Stomach smooth muscle (tissue), 2 donors: ENCODE measurements around the gene FA2H.
A peak's percentile ranks its signal among the peaks of the same experiment; 100 is the strongest.

ENCODE experiments used
- H3K27ac ChIP-seq: one replicate; pipeline ENCODE4 v1.7.0; 2013; ENCODE audit warnings: mild to moderate bottlenecking, low read length, inconsistent platforms
- H3K27me3 ChIP-seq, 2 donors: one replicate each; pipeline ENCODE4 v1.7.0; 2013; ENCODE audit warnings: low read length in 2 of 2; ENCODE audit not compliant: insufficient read depth in 2 of 2, control insufficient read depth in 1 of 2
- H3K36me3 ChIP-seq, 2 donors: one replicate each; pipeline ENCODE4 v1.7.0; 2013; ENCODE audit warnings: low read length in 2 of 2; ENCODE audit not compliant: control insufficient read depth in 2 of 2, insufficient read depth in 2 of 2
- H3K4me1 ChIP-seq: one replicate; pipeline ENCODE4 v1.7.0; 2013; ENCODE audit warnings: low read length; ENCODE audit not compliant: control insufficient read depth, insufficient read depth
- H3K4me3 ChIP-seq, 2 donors: one replicate each; pipeline ENCODE4 v1.7.0; 2013; ENCODE audit warnings: low read length in 2 of 2
- H3K9ac ChIP-seq, 2 donors: one replicate each; pipeline ENCODE4 v1.7.0; 2013; ENCODE audit warnings: low read length in 2 of 2, mild to moderate bottlenecking in 1 of 2
- H3K9me3 ChIP-seq, 2 donors: one replicate each; pipeline ENCODE4 v1.7.0; 2013; ENCODE audit warnings: low read length in 2 of 2; ENCODE audit not compliant: control insufficient read depth in 2 of 2
- donor health status: healthy.
- donor health status: Pancreatic carcinoma.

FA2H gene

DNA sequence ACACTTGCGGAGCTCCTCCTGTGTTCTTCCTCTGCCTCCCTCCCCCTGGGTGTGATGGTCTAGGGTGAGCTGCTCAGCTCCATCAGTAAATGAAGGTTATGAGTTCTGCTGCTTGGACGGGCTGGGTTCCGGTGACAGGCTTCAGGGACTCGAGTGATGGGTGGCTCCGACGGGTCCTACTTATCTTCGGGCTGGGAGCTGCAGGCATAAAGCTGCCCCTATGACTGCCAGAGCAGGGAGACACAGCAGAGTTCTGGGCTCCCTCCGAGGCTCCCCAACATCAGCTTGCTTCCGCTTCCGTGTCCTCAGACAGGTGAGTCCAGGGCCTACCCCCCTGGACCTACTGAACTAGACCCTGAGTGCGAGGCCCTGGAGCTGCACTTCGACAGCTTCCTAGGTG, 62.7 kb downstream of the FA2H start:
- H3K27ac ChIP-seq = no peak overlapping the region
- H3K27me3 ChIP-seq = no peaks in the 10 kb centered on the region
- no peak overlapping the region for H3K4me3 ChIP-seq
- H3K9me3 ChIP-seq = no peaks in the 10 kb centered on the region
- H3K36me3 ChIP-seq = no peaks in the 10 kb centered on the region
- H3K9ac ChIP-seq = no peak overlapping the region
- peaks cover 2% of the 10 kb centered on the region for H3K4me1 ChIP-seq

- no peak overlapping the region for H3K9ac ChIP-seq
- no peak overlapping the region for H3K27ac ChIP-seq
- no peaks in the 10 kb centered on the region for H3K27me3 ChIP-seq
These were observed 64.2 kb downstream of the FA2H start for GRCh38 chr16:74710401-74710800.

DNA sequence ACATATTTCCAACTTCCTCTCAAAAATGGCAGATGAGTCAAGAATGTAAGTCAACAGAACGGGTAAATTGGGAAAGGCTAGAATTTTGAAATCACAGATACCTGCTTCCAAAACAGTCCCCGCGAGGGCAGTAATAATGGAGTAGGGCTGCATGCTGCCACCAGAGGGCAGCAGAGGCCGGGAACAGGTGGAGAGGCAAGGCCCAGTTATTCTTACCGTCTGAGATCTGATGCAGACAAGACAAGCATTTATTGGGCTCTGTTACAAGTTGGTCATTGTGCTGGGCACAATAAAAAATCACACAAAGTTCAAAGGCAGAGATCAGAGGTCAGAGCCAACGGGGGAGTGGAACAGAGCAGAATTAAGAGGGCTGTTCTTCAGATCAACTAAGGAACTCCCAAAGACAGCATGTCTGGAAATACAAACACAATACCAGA, 65.2 kb downstream of the FA2H start:
- no peak overlapping the region for H3K9ac ChIP-seq
- no peak overlapping the region for H3K4me3 ChIP-seq
- no peak overlapping the region for H3K27ac ChIP-seq
- H3K4me1 ChIP-seq = peaks cover 2% of the 10 kb centered on the region
- no peaks in the 10 kb centered on the region for H3K36me3 ChIP-seq
- no peaks in the 10 kb centered on the region for H3K27me3 ChIP-seq
- no peaks in the 10 kb centered on the region for H3K9me3 ChIP-seq

More at GRCh38 chr16:74710401-74710800, 64.2 kb downstream of the FA2H start:
- Histone ChIP-seq H3K4me1 (peaks cover 2% of the 10 kb centered on the region), H3K9me3 (no peaks in the 10 kb centered on the region), H3K36me3 (no peaks in the 10 kb centered on the region), H3K4me3 (no peak overlapping the region)

GRCh38 chr16:74700438-74701225, 74.0 kb downstream of the FA2H start, which contains the start of gene MLKL:
MLKL (minus strand) TSS chr16:74700862; CDS start chr16:74695757, 5,105 bp downstream.
- H3K9ac ChIP-seq = peak within 1 kb of the TSS; percentile 71 to 73
- H3K27ac ChIP-seq = peak within 1 kb of the TSS; percentile 74
- peak within 1 kb of the TSS; percentile 76 to 89 for H3K4me3 ChIP-seq
- no peaks in the 10 kb centered on the region for H3K27me3 ChIP-seq
- H3K9me3 ChIP-seq = no peaks in the 10 kb centered on the region
- peaks cover 16% of the 10 kb centered on the region for H3K4me1 ChIP-seq
- no peaks in the 10 kb centered on the region for H3K36me3 ChIP-seq

GRCh38 chr16:74700116-74700437, 74.5 kb downstream of the FA2H start:
- Histone ChIP-seq H3K9ac (peak overlapping the region; percentile 71 to 73), H3K36me3 (peaks cover 0 to 2% of the 10 kb centered on the region in 2 donors)

DNA sequence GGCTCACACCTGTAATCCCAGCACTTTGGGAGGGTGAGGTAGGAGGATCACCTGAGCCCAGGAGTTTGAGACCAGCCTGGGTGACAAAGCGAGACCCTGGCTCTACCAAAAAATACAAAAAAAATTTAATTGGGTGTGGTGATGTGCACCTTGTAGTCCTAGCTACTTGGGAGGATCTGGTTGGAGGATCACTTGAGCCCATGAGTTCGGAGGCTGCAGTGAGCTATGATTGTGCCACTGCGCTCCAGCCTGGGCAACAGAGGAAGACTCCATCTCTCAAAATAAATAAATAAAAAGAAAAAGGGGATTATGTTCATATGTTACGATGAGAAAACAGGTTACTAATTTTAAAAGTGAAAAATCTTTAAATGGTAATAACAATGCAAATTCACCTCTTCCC, 75.0 kb downstream of the FA2H start:
- H3K4me3 ChIP-seq = peak overlapping the region; percentile 76 to 89
- no peaks in the 10 kb centered on the region for H3K9me3 ChIP-seq
- no peak overlapping the region for H3K27ac ChIP-seq
- H3K9ac ChIP-seq = peak overlapping the region in 1 of 2 donors; percentile 73
- H3K4me1 ChIP-seq = peaks cover 16% of the 10 kb centered on the region
- H3K36me3 ChIP-seq = peaks cover 0 to 2% of the 10 kb centered on the region in 2 donors
- no peaks in the 10 kb centered on the region for H3K27me3 ChIP-seq

More at GRCh38 chr16:74700116-74700437, 74.5 kb downstream of the FA2H start:
- Histone ChIP-seq H3K4me1 (peaks cover 16% of the 10 kb centered on the region), H3K4me3 (peak overlapping the region; percentile 76 to 89), H3K9me3 (no peaks in the 10 kb centered on the region), H3K27me3 (no peaks in the 10 kb centered on the region), H3K27ac (peak overlapping the region; percentile 74)

- no peak overlapping the region for H3K9ac ChIP-seq
- peaks cover 0 to 2% of the 10 kb centered on the region in 2 donors for H3K36me3 ChIP-seq
- no peak overlapping the region for H3K27ac ChIP-seq
- H3K27me3 ChIP-seq = no peaks in the 10 kb centered on the region
- no peak overlapping the region for H3K4me3 ChIP-seq
- no peaks in the 10 kb centered on the region for H3K9me3 ChIP-seq
- H3K4me1 ChIP-seq = peaks cover 16% of the 10 kb centered on the region
These were observed 76.4 kb downstream of the FA2H start for GRCh38 chr16:74698222-74698621.

DNA sequence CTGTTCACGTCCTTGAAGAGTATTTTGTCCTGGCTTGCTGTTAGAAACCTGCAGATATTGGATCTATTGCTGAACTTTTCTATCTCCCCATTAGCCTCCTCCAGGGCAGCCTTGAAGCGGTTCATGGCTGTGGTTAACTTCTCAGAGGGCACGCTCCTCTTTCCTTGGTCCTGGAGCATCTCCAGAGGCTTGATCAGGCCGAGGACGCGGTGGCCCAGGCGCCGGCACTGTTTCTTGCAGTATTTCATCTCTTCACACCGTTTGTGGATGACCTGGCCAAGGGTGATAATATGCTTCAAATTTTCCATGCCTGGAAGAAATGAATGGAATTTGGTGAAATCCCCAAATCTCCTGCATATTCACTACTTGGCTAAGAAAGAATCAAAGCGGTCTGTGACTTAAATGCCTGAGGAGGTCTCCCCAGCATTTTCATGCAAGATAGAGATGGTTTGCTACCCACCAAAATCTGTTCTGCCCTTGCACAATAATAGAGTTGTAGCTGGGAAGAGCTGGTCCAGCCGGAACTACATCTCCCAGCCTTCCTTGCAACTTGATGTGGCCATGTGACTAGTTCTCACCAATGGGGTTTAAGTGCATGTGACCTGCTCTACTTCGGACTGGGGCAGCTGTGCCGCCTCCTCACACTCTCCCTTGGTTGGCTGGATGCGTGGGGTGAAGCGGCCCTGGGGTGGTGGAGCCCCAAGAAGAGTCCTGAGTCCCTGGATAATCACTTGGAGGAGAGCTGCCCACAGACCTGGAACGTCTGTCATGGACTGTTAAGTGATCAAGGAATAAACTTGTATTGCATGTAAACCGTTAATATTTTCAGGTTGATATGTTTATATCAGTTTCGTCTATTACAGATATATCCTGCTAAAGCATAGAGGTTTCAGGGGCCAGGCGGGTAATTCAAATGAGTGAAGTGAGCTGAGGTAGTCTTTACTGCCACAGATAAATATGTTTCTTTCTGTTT, 78.9 kb downstream of the FA2H start:
- no peaks in the 10 kb centered on the region for H3K27me3 ChIP-seq
- H3K9ac ChIP-seq = peak overlapping the region; percentile 48
- H3K4me1 ChIP-seq = peaks cover 8% of the 10 kb centered on the region
- H3K27ac ChIP-seq = no peak overlapping the region
- H3K4me3 ChIP-seq = peak overlapping the region; percentile 59 to 79
- H3K9me3 ChIP-seq = no peaks in the 10 kb centered on the region
- peaks cover 0 to 12% of the 10 kb centered on the region in 2 donors for H3K36me3 ChIP-seq

DNA sequence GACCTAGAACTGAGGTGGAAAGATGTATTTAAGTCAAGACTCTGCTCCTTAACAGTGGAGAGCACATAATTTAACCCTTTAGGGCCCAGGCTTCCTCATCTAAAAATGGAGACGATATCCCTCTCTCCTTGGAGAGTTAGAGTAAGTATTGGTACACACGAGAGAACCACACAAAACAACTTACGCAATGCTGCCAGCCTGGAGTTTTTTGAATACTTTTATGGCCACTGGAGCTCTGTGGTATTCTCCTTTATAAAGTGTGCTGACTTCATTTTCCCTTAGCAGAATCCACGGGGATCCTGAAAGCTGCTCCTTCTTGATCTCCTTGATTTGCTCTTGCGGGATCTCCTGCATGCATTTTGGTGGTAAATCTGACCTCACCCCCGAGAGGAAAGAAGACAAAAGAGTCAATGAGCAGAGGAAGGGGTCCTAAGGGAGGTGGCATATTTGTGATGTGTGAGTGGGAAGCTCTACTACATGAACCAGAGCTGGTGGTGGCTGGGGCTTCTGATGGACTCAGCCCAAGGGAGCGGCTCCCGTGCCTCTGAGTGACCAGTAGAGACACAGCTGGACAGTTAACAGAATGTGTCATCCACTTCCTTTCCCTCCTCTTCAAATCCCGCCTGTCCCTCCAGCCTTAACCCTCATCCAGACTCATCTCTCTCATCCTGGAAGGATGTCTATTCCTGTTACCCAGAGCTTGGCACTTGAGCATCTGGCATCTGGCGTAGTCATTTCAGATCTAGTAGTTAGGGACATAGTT, 83.3 kb downstream of the FA2H start:
- Histone ChIP-seq H3K4me1 (no peaks in the 10 kb centered on the region), H3K9ac (no peak overlapping the region), H3K27ac (no peak overlapping the region), H3K36me3 (peaks cover 4 to 12% of the 10 kb centered on the region in 2 donors), H3K4me3 (no peak overlapping the region), H3K27me3 (no peaks in the 10 kb centered on the region), H3K9me3 (no peaks in the 10 kb centered on the region)

GRCh38 chr16:74682556-74682955, 92.1 kb downstream of the FA2H start:
- Histone ChIP-seq H3K27me3 (no peaks in the 10 kb centered on the region), H3K9ac (no peak overlapping the region), H3K36me3 (peaks cover 0 to 3% of the 10 kb centered on the region in 2 donors), H3K9me3 (no peaks in the 10 kb centered on the region), H3K27ac (no peak overlapping the region), H3K4me1 (no peaks in the 10 kb centered on the region), H3K4me3 (no peak overlapping the region)
